Measurements from ENCODE around the gene TMEM256. TPM values are rescaled to one million over a fixed set of nuclear protein-coding genes. Genes with fewer than 3 reads are reported as not detected.

TMEM256 gene
- total and polyA plus RNA-seq, 2 donors (not counting 3 experiments of a cell fraction or from before 2014, with no cell fraction given) = 67.4 to 148 TPM

- Histone ChIP-seq H4K20me1 (replicated peaks; ENCODE audit: control insufficient read depth, extremely low read depth, insufficient read depth, low read length) (no peaks in the 10 kb centered on the region), H3K9me3 (replicated peaks; ENCODE audit: control insufficient read depth, insufficient read depth, low read length) (no peaks in the 10 kb centered on the region), H3K36me3 (ENCODE audit: control insufficient read depth in 2 of 2, extremely low read depth in 1 of 2, insufficient read depth in 2 of 2, low read length in 2 of 2) (no peaks in the 10 kb centered on the region), H3K79me2 (ENCODE audit: control insufficient read depth, insufficient read depth, low read length) (no peaks in the 10 kb centered on the region), H3K4me2 (ENCODE audit: insufficient read depth, low read length) (no peak overlapping the region), H3K9me1 (replicated peaks; ENCODE audit: control insufficient read depth, extremely low read depth, insufficient read depth, low read length) (no peaks in the 10 kb centered on the region), H3K4me3 (replicated peaks in 1 of 3; ENCODE audit: insufficient read depth in 1 of 3, low read depth in 1 of 3, low read length in 3 of 3) (no peak overlapping the region), H3K4me1 (ENCODE audit: control insufficient read depth, extremely low read depth, insufficient read depth, low read length) (no peaks in the 10 kb centered on the region), H2AFZ (ENCODE audit: low read depth, low read length) (no peak overlapping the region), H3K27me3 (ENCODE audit: control insufficient read depth in 2 of 2, insufficient read depth in 2 of 2, low read length in 2 of 2) (no peaks in the 10 kb centered on the region), H3K27ac (ENCODE audit: insufficient read depth, low read depth, low read length) (no peak overlapping the region), H3K9ac (replicated peaks; ENCODE audit: extremely low read depth, insufficient read depth, low read length) (no peak overlapping the region)
- ChIA-PET POLR2A (interaction anchor here (0.9 kb wide), 1 partner anchor 23 kb away, joined by 3 read pairs; the partner anchor contains the start of gene TMEM256), CTCF (interaction anchor here (0.7 to 0.8 kb wide), 2 partner anchors 37 to 71 kb away, joined by 3 read pairs; no protein-coding TSS in a partner anchor)
- no peak for DNase-seq (ENCODE audit: low read depth, low spot score)
- BruUV-seq (replicated peaks) = no TSS peak
- dilution Hi-C loops (cut with MboI; ENCODE audit: extremely low pct_ligation_motif_present, low sequenced_read_pairs) (no loop called here), intact Hi-C loops (cut with micrococcal nuclease) (no loop called here)
- no peak for FAIRE-seq
- no peak for TF ChIP-seq GATA2 (IDR thresholded peaks at IDR 0.05; ENCODE audit: insufficient read depth, insufficient read length, low read depth, low read length)
- no peak for TF ChIP-seq EZH2 (IDR thresholded peaks at IDR 0.05; ENCODE audit: borderline replicate concordance, low read depth, low read length, severe bottlenecking)
- TF ChIP-seq POLR2A (IDR thresholded peaks at IDR 0.05; ENCODE audit: low read depth, low read length) = no peak
- TF ChIP-seq MYC (IDR thresholded peaks at IDR 0.05; ENCODE audit: low read depth, low read length) = no peak
- no peak for TF ChIP-seq FOS (IDR thresholded peaks at IDR 0.05; ENCODE audit: borderline replicate concordance, insufficient read depth, low read length)
- no peak for TF ChIP-seq POLR2AphosphoS5 (IDR thresholded peaks at IDR 0.05; ENCODE audit: insufficient read depth, low read depth, low read length)
- TF ChIP-seq CTCF (IDR thresholded peaks at IDR 0.05; ENCODE audit: extremely low read depth in 1 of 2, insufficient read depth in 1 of 2, low read depth in 1 of 2, low read length in 2 of 2) = no peak
- no peak for TF ChIP-seq MAX (IDR thresholded peaks at IDR 0.05; ENCODE audit: insufficient read depth, insufficient read length)
- no peak for TF ChIP-seq JUN (IDR thresholded peaks at IDR 0.05; ENCODE audit: borderline replicate concordance, insufficient read depth, insufficient read length, low read depth)
Observed at GRCh38 chr17:7426896-7427489, 23.1 kb upstream of the TMEM256 start.

Measured in endothelial cell of umbilical vein (primary cell).